ENCODE data around the gene PRICKLE2.

DNA sequence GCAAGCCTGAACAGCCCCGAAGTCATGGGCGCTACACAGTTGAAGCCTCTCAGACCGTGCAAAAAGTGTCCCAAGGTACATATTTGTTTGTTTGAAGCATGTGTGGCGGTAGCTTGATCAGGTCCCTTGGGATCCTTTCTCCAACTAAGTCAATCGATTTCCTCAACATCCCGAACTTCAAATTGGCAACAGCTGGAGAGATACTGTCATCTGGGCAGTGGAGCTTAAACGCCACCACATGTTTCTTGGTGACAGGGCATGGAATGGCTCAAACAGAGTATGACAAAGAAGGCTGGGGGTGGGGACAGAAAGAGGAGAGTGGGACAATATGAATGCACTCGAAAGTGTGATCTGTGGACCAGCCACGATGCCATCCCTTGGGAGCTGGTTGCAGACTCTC, 117.0 kb downstream of the PRICKLE2 start:
- TF ChIP-seq, protein P1, sequence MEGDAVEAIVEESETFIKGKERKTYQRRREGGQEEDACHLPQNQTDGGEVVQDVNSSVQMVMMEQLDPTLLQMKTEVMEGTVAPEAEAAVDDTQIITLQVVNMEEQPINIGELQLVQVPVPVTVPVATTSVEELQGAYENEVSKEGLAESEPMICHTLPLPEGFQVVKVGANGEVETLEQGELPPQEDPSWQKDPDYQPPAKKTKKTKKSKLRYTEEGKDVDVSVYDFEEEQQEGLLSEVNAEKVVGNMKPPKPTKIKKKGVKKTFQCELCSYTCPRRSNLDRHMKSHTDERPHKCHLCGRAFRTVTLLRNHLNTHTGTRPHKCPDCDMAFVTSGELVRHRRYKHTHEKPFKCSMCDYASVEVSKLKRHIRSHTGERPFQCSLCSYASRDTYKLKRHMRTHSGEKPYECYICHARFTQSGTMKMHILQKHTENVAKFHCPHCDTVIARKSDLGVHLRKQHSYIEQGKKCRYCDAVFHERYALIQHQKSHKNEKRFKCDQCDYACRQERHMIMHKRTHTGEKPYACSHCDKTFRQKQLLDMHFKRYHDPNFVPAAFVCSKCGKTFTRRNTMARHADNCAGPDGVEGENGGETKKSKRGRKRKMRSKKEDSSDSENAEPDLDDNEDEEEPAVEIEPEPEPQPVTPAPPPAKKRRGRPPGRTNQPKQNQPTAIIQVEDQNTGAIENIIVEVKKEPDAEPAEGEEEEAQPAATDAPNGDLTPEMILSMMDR (IDR thresholded peaks at IDR 0.05; ENCODE audit: low read length) = no peak
- TF ChIP-seq EZH2 (IDR thresholded peaks at IDR 0.05; ENCODE audit: borderline replicate concordance, low read length) = no peak
